OCI-LY3 (cell line): Measurements from ENCODE around the gene FAM120A.

Source experiments
- CTCF ChIP-seq: fragments of 200-600, 300-600 bp; sonication (generic); IDR thresholded peaks from 2 replicates; pipeline ENCODE4 v1.5.1; 2014; ENCODE audit warnings: antibody characterized with exemption, low read length, low read depth
- EZH2phosphoT487 ChIP-seq: fragments of 200-600 bp; shearing (Covaris generic); IDR thresholded peaks from 2 replicates; pipeline ENCODE4 v1.6.1; 2018; ENCODE audit warnings: antibody characterized with exemption, mixed run types, low read depth

GRCh38 chr9:93577975-93578682 is 126.6 kb downstream of the FAM120A start:
- no peak for TF ChIP-seq CTCF
- TF ChIP-seq EZH2phosphoT487, result no peak
